ENCODE data around the gene DCUN1D4.

- TF ChIP-seq POLR2A (IDR thresholded peaks at IDR 0.05), result no peak
- TF ChIP-seq, protein P1, sequence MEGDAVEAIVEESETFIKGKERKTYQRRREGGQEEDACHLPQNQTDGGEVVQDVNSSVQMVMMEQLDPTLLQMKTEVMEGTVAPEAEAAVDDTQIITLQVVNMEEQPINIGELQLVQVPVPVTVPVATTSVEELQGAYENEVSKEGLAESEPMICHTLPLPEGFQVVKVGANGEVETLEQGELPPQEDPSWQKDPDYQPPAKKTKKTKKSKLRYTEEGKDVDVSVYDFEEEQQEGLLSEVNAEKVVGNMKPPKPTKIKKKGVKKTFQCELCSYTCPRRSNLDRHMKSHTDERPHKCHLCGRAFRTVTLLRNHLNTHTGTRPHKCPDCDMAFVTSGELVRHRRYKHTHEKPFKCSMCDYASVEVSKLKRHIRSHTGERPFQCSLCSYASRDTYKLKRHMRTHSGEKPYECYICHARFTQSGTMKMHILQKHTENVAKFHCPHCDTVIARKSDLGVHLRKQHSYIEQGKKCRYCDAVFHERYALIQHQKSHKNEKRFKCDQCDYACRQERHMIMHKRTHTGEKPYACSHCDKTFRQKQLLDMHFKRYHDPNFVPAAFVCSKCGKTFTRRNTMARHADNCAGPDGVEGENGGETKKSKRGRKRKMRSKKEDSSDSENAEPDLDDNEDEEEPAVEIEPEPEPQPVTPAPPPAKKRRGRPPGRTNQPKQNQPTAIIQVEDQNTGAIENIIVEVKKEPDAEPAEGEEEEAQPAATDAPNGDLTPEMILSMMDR (IDR thresholded peaks at IDR 0.05), result no peak
- no peak for TF ChIP-seq POLR2AphosphoS5 (IDR thresholded peaks at IDR 0.05)
Observed at GRCh38 chr4:51925307-51925706, 82.4 kb downstream of the DCUN1D4 start.
